IMR-90 (cell line): ENCODE data around the gene STK17B. TPM values are rescaled to one million over a fixed set of nuclear protein-coding genes. Genes with fewer than 3 reads are reported as not detected.

Source experiments
- ATAC-seq: fragments of 200-7000 bp; cut with Tn5 transposase; 2 replicates; pipeline ENCODE4 v1.9.1; 2020; ENCODE audit warnings: low read depth, mild to moderate bottlenecking, moderate library complexity
- BruUV-seq: library from RNA; stranded (reverse); fragments of 400-500 nt; replicated peaks from 2 replicates; lab custom pipeline; 2021; lab: Mats Ljungman, UMichigan
- CTCF ChIA-PET: fragments of 300-600 bp; formaldehyde crosslinking; extraction: SDS; loops from one replicate; lab custom pipeline; 2021; ENCODE audit warnings: antibody characterized with exemption; lab: Yijun Ruan, JAX
- POLR2A ChIA-PET: fragments of 300-600 bp; sonication (Branson Sonifier 250); formaldehyde crosslinking; loops from one replicate; lab custom pipeline; 2022; ENCODE audit warnings: antibody characterized with exemption; ENCODE audit not compliant: unreplicated experiment; lab: Charles Lee
- DNase-seq: peaks from one replicate; pipeline ENCODE4 v3.0.0; 2013
- H2AFZ ChIP-seq: replicated peaks from 2 replicates; pipeline ENCODE3; 2013; ENCODE audit warnings: low read length, mild to moderate bottlenecking; ENCODE audit not compliant: poor library complexity
- H2AK5ac ChIP-seq: 2 replicates; pipeline ENCODE4 v1.6.1; 2013; ENCODE audit warnings: low read depth, low read length, inconsistent platforms
- H2AK9ac ChIP-seq: replicated peaks from 2 replicates; pipeline ENCODE3; 2013; ENCODE audit warnings: mild to moderate bottlenecking, low read depth, low read length, moderate library complexity; ENCODE audit not compliant: poor library complexity
- H2BK120ac ChIP-seq: 2 replicates; pipeline ENCODE4 v1.6.1; 2013; ENCODE audit warnings: low read depth, low read length, inconsistent platforms
- H2BK15ac ChIP-seq: 3 replicates; pipeline ENCODE4 v1.6.1; 2013; ENCODE audit warnings: low read depth, low read length, inconsistent platforms
- H2BK20ac ChIP-seq: 2 replicates; pipeline ENCODE4 v1.6.1; 2013; ENCODE audit warnings: low read depth, mild to moderate bottlenecking, inconsistent platforms, low read length, moderate library complexity
- H2BK5ac ChIP-seq: 2 replicates; pipeline ENCODE4 v1.6.1; 2013; ENCODE audit warnings: mild to moderate bottlenecking, low read depth, low read length, inconsistent platforms; ENCODE audit not compliant: poor library complexity, severe bottlenecking
- H3K14ac ChIP-seq: replicated peaks from 2 replicates; pipeline ENCODE4 v1.6.1; 2013; ENCODE audit warnings: low read depth, low read length, inconsistent platforms
- H3K18ac ChIP-seq: 2 replicates; pipeline ENCODE4 v1.6.1; 2013; ENCODE audit warnings: low read depth, low read length, control low read depth
- H3K23ac ChIP-seq: 2 replicates; pipeline ENCODE4 v1.6.1; 2013; ENCODE audit warnings: low read depth, low read length, inconsistent platforms
- H3K27ac ChIP-seq: 2 replicates; pipeline ENCODE4 v1.5.1; 2013; ENCODE audit warnings: mild to moderate bottlenecking, control low read depth, low read length; ENCODE audit not compliant: insufficient read depth
- H3K27me3 ChIP-seq: 2 replicates; pipeline ENCODE4 v1.6.1; 2013; ENCODE audit warnings: low read length; ENCODE audit not compliant: control insufficient read depth, insufficient read depth
- H3K36me3 ChIP-seq: 2 replicates; pipeline ENCODE4 v1.6.1; 2013; ENCODE audit warnings: low read length, mixed read lengths; ENCODE audit not compliant: control insufficient read depth, insufficient read depth
- H3K4ac ChIP-seq: 2 replicates; pipeline ENCODE4 v1.6.1; 2013; ENCODE audit warnings: low read depth, low read length, inconsistent platforms
- H3K4me1 ChIP-seq: 2 replicates; pipeline ENCODE4 v1.6.1; 2013; ENCODE audit warnings: low read length, mixed read lengths; ENCODE audit not compliant: control insufficient read depth, insufficient read depth
- H3K4me2 ChIP-seq: 2 replicates; pipeline ENCODE4 v1.6.1; 2013; ENCODE audit warnings: low read depth, mild to moderate bottlenecking, control low read depth, low read length, moderate library complexity
- H3K4me3 ChIP-seq: 2 replicates; pipeline ENCODE4 v1.5.1; 2013; ENCODE audit warnings: low read depth, mild to moderate bottlenecking, control low read depth, low read length, moderate library complexity; ENCODE audit not compliant: insufficient read depth
- H3K56ac ChIP-seq: 2 replicates; pipeline ENCODE4 v1.6.1; 2013; ENCODE audit warnings: low read length, inconsistent platforms; ENCODE audit not compliant: insufficient read depth; ENCODE audit errors: extremely low read depth
- H3K79me1 ChIP-seq, 2 experiments: 2 replicates each; pipeline ENCODE4 v1.6.1; 2013; ENCODE audit warnings: low read length in 2 of 2, inconsistent platforms in 1 of 2, low read depth in 1 of 2
- H3K9ac ChIP-seq: 2 replicates; pipeline ENCODE4 v1.6.1; 2013; ENCODE audit warnings: low read depth, low read length, control low read depth
- H3K9me1 ChIP-seq: 2 replicates; pipeline ENCODE4 v1.6.1; 2013; ENCODE audit warnings: low read length, inconsistent platforms; ENCODE audit not compliant: insufficient read depth
- H3K9me3 ChIP-seq: 2 replicates; pipeline ENCODE4 v1.6.1; 2013; ENCODE audit warnings: low read length; ENCODE audit not compliant: control insufficient read depth, insufficient read depth
- H4K20me1 ChIP-seq: 2 replicates; pipeline ENCODE4 v1.6.1; 2013; ENCODE audit warnings: low read length, inconsistent platforms; ENCODE audit not compliant: insufficient read depth
- H4K5ac ChIP-seq: 2 replicates; pipeline ENCODE4 v1.6.1; 2013; ENCODE audit warnings: mild to moderate bottlenecking, low read depth, low read length, control low read depth
- H4K8ac ChIP-seq, 2 experiments: 2 replicates each; pipeline ENCODE4 v1.6.1; 2013; ENCODE audit warnings: low read depth in 2 of 2, low read length in 2 of 2, control low read depth in 1 of 2, inconsistent platforms in 1 of 2
- H4K91ac ChIP-seq: 2 replicates; pipeline ENCODE4 v1.6.1; 2013; ENCODE audit warnings: low read depth, low read length, inconsistent platforms; ENCODE audit not compliant: insufficient read depth
- BHLHE40 ChIP-seq: fragments of 150-350 bp; IDR thresholded peaks from 2 replicates; pipeline ENCODE4 v1.6.1; 2016; ENCODE audit warnings: mild to moderate bottlenecking, low read depth, low read length
- CEBPB ChIP-seq: IDR thresholded peaks from 2 replicates; pipeline ENCODE4 v1.6.1; 2012; ENCODE audit warnings: low read depth, low read length, improper control_type of control experiment
- CHD1 ChIP-seq: IDR thresholded peaks from 2 replicates; pipeline ENCODE4 v1.6.1; 2012; ENCODE audit warnings: low read depth, low read length, improper control_type of control experiment
- CTCF ChIP-seq: conservative IDR thresholded peaks from 2 replicates; pipeline ENCODE4 v1.5.1; 2012; ENCODE audit warnings: mild to moderate bottlenecking, low read depth, low read length, improper control_type of control experiment
- ELK1 ChIP-seq: fragments of 150-350 bp; IDR thresholded peaks from 2 replicates; pipeline ENCODE4 v1.6.1; 2016; ENCODE audit warnings: low read depth, mild to moderate bottlenecking, low read length, moderate library complexity, borderline replicate concordance
- FOS ChIP-seq: fragments of 150-350 bp; IDR thresholded peaks from 2 replicates; pipeline ENCODE4 v1.6.1; 2016; ENCODE audit warnings: low read depth, low read length
- MAFK ChIP-seq: IDR thresholded peaks from 2 replicates; pipeline ENCODE4 v1.6.1; 2012; ENCODE audit warnings: low read depth, low read length, improper control_type of control experiment
- MAZ ChIP-seq: IDR thresholded peaks from 2 replicates; pipeline ENCODE4 v1.6.1; 2012; ENCODE audit warnings: low read depth, mild to moderate bottlenecking, low read length, improper control_type of control experiment, moderate library complexity, borderline replicate concordance
- MXI1 ChIP-seq: IDR thresholded peaks from 2 replicates; pipeline ENCODE4 v1.6.1; 2012; ENCODE audit warnings: low read depth, mild to moderate bottlenecking, low read length, moderate library complexity, borderline replicate concordance
- NFE2L2 ChIP-seq: fragments of 150-350 bp; IDR thresholded peaks from 2 replicates; pipeline ENCODE4 v1.6.1; 2016; ENCODE audit warnings: low read depth, mild to moderate bottlenecking, low read length
- POLR2A ChIP-seq: IDR thresholded peaks from 2 replicates; pipeline ENCODE4 v1.6.1; 2012; ENCODE audit warnings: mild to moderate bottlenecking, low read depth, low read length
- RAD21 ChIP-seq: IDR thresholded peaks from 2 replicates; pipeline ENCODE4 v1.6.1; 2012; ENCODE audit warnings: low read length, improper control_type of control experiment
- RCOR1 ChIP-seq: IDR thresholded peaks from 2 replicates; pipeline ENCODE4 v1.6.1; 2012; ENCODE audit warnings: mild to moderate bottlenecking, low read length, improper control_type of control experiment; ENCODE audit not compliant: insufficient replicate concordance
- RFX5 ChIP-seq: IDR thresholded peaks from 2 replicates; pipeline ENCODE4 v1.8.0; 2012; ENCODE audit warnings: low read depth, mild to moderate bottlenecking, low read length, moderate library complexity
- SMC3 ChIP-seq: fragments of 150-350 bp; IDR thresholded peaks from 2 replicates; pipeline ENCODE4 v1.6.1; 2016; ENCODE audit warnings: low read depth, mild to moderate bottlenecking, antibody characterized with exemption, low read length, moderate library complexity
- USF2 ChIP-seq: fragments of 150-350 bp; IDR thresholded peaks from 2 replicates; pipeline ENCODE4 v1.6.1; 2017; ENCODE audit warnings: mild to moderate bottlenecking, antibody characterized with exemption, low read length, low read depth
- WGBS, 2 experiments: methylation state at CpG; one replicate each; pipeline versions ENCODE4 v1.1.5 to v1.1.7; 2013; ENCODE audit warnings: missing lambda C conversion rate in 2 of 2; ENCODE audit not compliant: insufficient read length in 1 of 2; ENCODE audit errors: extremely low coverage in 2 of 2; 5-methylcytosine and 5-hydroxymethylcytosine counted together
- dilution Hi-C: fragments of 300-500 bp; cut with HindIII; formaldehyde crosslinking; loops from one replicate; pipeline ENCODE4 v1.14.3; 2018; ENCODE audit warnings: low sequenced_read_pairs; ENCODE audit not compliant: unreplicated experiment
- in situ Hi-C: fragments of 300-500 bp; cut with MboI; formaldehyde crosslinking; loops from 3 replicates; pipeline ENCODE4 v1.14.3; 2019; ENCODE audit warnings: low sequenced_read_pairs, inconsistent platforms, mixed read lengths
- intact Hi-C: fragments of 100-400 bp; cut with micrococcal nuclease; formaldehyde crosslinking; loops from 2 replicates; pipeline ENCODE4 v1.10.0; 2022
- polyA plus RNA-seq, 3 experiments: library from polyadenylated mRNA; depleted of rRNA; stranded (reverse); fragments of >200 nt; gene quantifications; 2 replicates each; pipeline ENCODE4 v1.2.3, GENCODE V29; 2012; ENCODE audit warnings: low replicate concordance in 1 of 3
- total RNA-seq: library from RNA; depleted of rRNA; stranded (reverse); fragments of >200 nt; gene quantifications from 2 replicates; pipeline ENCODE4 v1.2.3, GENCODE V29; 2012

STK17B gene
- total and polyA plus RNA-seq, 2 of the 4 experiments (the other 2 are of a cell fraction) = 7.5 to 48.9 TPM

GRCh38 chr2:196096264-196096663 lies 75.1 kb downstream of the STK17B start:
- Histone ChIP-seq H3K27ac (no peak overlapping the region), H3K23ac (no peak overlapping the region), H2BK120ac (no peak overlapping the region), H2BK5ac (no peak overlapping the region), H3K4ac (no peak overlapping the region), H4K20me1 (no peaks in the 10 kb centered on the region), H3K9me1 (0 out of 2 replicates have a peak, but pooled peaks cover 4% of the 10 kb centered on the region), H2AK9ac (no peak overlapping the region), H3K56ac (no peak overlapping the region), H3K4me1 (peaks cover 2% of the 10 kb centered on the region; the same call in 1 of the 2 replicates), H3K14ac (no peak overlapping the region), H3K9ac (no peak overlapping the region), H3K9me3 (no peaks in the 10 kb centered on the region), H3K79me1 (no peaks in the 10 kb centered on the region), H3K4me2 (no peak overlapping the region), H3K18ac (no peak overlapping the region), H3K36me3 (no peaks in the 10 kb centered on the region), H2AK5ac (no peak overlapping the region), H3K4me3 (no peak overlapping the region), H4K5ac (no peak overlapping the region), H2BK15ac (no peak overlapping the region), H2AFZ (no peak overlapping the region), H4K91ac (no peak overlapping the region), H4K8ac (no peak overlapping the region), H2BK20ac (no peak overlapping the region), H3K27me3 (0 out of 2 replicates have a peak, but pooled peaks cover 2% of the 10 kb centered on the region)
- ATAC-seq (no peak), DNase-seq (no peak)
- TF ChIP-seq CEBPB (no peak), FOS (no peak), MAZ (no peak), CTCF (no peak), USF2 (no peak), ELK1 (no peak), RCOR1 (no peak), RFX5 (no peak), CHD1 (no peak), POLR2A (no peak), RAD21 (no peak), NFE2L2 (no peak), BHLHE40 (no peak), SMC3 (no peak), MAFK (no peak), MXI1 (no peak)
- in situ Hi-C loops (loop anchor here (25.0 kb wide), 1 partner anchor 341 kb away; no protein-coding TSS in a partner anchor), dilution Hi-C loops (no loop called here), intact Hi-C loops (no loop called here)
- no TSS peak for BruUV-seq
- WGBS, 2 experiments = no CpG with 5 or more reads among the region's 4 CpGs
- ChIA-PET CTCF (no interaction called here), POLR2A (no interaction called here)
